Neural progenitor cell (in vitro differentiated cells): ENCODE results near the gene NCKAP5.

Experiments
- CTCF ChIP-seq: fragments of 200-600 bp; sonication (generic); IDR thresholded peaks from 2 replicates; pipeline ENCODE4 v1.5.1; 2017; ENCODE audit warnings: antibody characterized with exemption, mild to moderate bottlenecking
- EZH2 ChIP-seq: fragments of 200-600 bp; sonication (generic); IDR thresholded peaks from 2 replicates; pipeline ENCODE4 v1.6.1; 2017; ENCODE audit warnings: antibody characterized with exemption, mild to moderate bottlenecking, moderate library complexity
- EZH2phosphoT487 ChIP-seq: fragments of 200-600 bp; sonication (generic); IDR thresholded peaks from 2 replicates; pipeline ENCODE4 v1.6.1; 2017; ENCODE audit warnings: antibody characterized with exemption

- TF ChIP-seq CTCF = no peak
- TF ChIP-seq EZH2 = no peak
- no peak for TF ChIP-seq EZH2phosphoT487
These were observed 490.9 kb downstream of the NCKAP5 start for GRCh38 chr2:133077269-133077822.
